Measurements from ENCODE around the gene PRR19.

PRR19 gene

GRCh38 chr19:42353341-42354015 lies 51.5 kb downstream of the PRR19 start:
- TF ChIP-seq, protein P1, sequence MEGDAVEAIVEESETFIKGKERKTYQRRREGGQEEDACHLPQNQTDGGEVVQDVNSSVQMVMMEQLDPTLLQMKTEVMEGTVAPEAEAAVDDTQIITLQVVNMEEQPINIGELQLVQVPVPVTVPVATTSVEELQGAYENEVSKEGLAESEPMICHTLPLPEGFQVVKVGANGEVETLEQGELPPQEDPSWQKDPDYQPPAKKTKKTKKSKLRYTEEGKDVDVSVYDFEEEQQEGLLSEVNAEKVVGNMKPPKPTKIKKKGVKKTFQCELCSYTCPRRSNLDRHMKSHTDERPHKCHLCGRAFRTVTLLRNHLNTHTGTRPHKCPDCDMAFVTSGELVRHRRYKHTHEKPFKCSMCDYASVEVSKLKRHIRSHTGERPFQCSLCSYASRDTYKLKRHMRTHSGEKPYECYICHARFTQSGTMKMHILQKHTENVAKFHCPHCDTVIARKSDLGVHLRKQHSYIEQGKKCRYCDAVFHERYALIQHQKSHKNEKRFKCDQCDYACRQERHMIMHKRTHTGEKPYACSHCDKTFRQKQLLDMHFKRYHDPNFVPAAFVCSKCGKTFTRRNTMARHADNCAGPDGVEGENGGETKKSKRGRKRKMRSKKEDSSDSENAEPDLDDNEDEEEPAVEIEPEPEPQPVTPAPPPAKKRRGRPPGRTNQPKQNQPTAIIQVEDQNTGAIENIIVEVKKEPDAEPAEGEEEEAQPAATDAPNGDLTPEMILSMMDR (conservative IDR thresholded peaks at IDR 0.05; ENCODE audit: low read depth, low read length), result no peak
- no peak for DNase-seq (ENCODE audit: low read depth)
- no peak overlapping the region for H3K4me3 ChIP-seq (ENCODE audit: low read depth, low read length)

DNA sequence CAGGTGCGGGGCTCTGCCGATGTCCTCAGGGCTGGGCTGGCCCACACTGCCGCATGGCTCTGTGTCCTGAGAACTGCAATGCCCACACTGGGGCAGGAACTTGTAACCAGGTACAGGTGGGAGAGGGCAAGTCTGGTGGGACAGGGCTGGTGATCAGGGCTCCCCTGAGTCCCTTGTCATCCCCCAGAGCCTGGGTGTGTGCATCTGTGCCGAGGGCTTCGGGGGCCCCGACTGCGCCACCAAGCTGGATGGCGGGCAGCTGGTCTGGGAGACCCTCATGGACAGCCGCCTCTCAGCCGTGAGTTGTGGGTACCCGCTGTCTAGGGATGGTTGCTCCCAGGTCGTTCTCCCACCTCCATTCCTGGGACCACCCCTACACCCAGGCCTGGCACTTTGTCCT lies 54.0 kb downstream of the PRR19 start:
- TF ChIP-seq, protein P1 (conservative IDR thresholded peaks at IDR 0.05; ENCODE audit: low read depth, low read length), result no peak
- no peak for DNase-seq (ENCODE audit: low read depth)
- H3K4me3 ChIP-seq (ENCODE audit: low read depth, low read length), result no peak overlapping the region

DNA sequence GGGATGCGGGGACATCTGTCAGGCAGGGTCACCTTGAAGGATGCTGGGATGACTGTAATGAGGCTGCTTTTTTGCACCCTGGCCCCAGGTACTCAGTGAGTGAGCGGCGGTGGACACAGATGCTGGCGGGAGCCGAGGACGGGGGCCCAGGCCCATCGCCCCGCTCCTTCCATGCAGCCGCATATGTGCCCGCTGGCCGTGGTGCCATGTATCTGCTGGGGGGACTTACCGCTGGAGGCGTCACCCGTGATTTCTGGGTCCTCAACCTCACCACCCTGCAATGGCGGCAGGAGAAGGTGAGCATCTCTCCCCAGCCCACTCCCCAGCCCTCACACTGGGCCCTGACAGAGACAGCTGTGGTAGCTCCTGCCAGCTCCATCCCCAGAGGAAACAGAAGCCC lies 54.8 kb downstream of the PRR19 start:
- TF ChIP-seq, protein P1 (conservative IDR thresholded peaks at IDR 0.05; ENCODE audit: low read depth, low read length), result no peak
- H3K4me3 ChIP-seq (ENCODE audit: low read depth, low read length), result no peak overlapping the region
- no peak for DNase-seq (ENCODE audit: low read depth)

DNA sequence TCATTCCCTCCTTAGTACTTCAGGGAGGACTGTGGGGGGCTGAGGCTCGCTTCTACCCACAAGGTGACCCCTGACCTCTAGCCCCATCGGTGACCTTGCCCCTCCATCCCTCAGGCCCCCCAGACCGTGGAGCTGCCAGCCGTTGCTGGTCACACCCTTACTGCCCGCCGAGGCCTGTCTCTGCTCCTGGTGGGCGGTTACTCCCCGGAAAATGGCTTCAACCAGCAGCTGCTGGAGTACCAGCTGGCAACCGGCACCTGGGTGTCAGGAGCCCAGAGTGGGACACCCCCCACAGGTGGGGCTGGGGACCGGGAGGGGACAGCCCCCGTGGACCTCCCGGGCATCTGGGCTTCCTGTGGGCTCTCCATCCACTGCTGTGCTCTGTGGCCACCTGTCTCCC lies 55.4 kb downstream of the PRR19 start:
- TF ChIP-seq, protein P1 (conservative IDR thresholded peaks at IDR 0.05; ENCODE audit: low read depth, low read length), result no peak
- no peak overlapping the region for H3K4me3 ChIP-seq (ENCODE audit: low read depth, low read length)
- DNase-seq (ENCODE audit: low read depth), result no peak

All from choroid plexus epithelial cell (primary cell).